ENCODE measurements around the gene CFAP70. TPM values are rescaled to one million over a fixed set of nuclear protein-coding genes. Genes with fewer than 3 reads are reported as not detected.
"Not testable (repeated sequence)": the region's sequence is repeated elsewhere in the genome, so short reads cannot be mapped to it uniquely, and the experiment has no call there.

CFAP70 gene
- total RNA-seq, 1 donor from 2014 or later: 3.6 TPM

GRCh38 chr10:73339436-73339835 lies 19.2 kb downstream of the CFAP70 start:
- DNase-seq (ENCODE audit: low spot score): no peak

GRCh38 chr10:73338801-73339368 lies 19.8 kb downstream of the CFAP70 start:
- no peak for DNase-seq (ENCODE audit: low spot score)

- no peak for DNase-seq (ENCODE audit: low spot score)
Measured at GRCh38 chr10:73333202-73333601, 25.5 kb downstream of the CFAP70 start.

- DNase-seq (ENCODE audit: low spot score): no peak
Measured at GRCh38 chr10:73332379-73332778, 26.3 kb downstream of the CFAP70 start.

- DNase-seq (ENCODE audit: low spot score): not testable (repeated sequence)
Measured at GRCh38 chr10:73328523-73328922, 30.1 kb downstream of the CFAP70 start.

GRCh38 chr10:73325290-73325689 lies 33.4 kb downstream of the CFAP70 start:
- DNase-seq (ENCODE audit: low spot score): not testable (repeated sequence)

GRCh38 chr10:73323582-73323981 lies 35.1 kb downstream of the CFAP70 start:
- not testable (repeated sequence) for DNase-seq (ENCODE audit: low spot score)

GRCh38 chr10:73310475-73310874 lies 48.2 kb downstream of the CFAP70 start:
- DNase-seq (ENCODE audit: low spot score): no peak

- DNase-seq (ENCODE audit: low spot score): no peak
Measured at GRCh38 chr10:73307203-73307800, 51.4 kb downstream of the CFAP70 start.

- DNase-seq (ENCODE audit: low spot score): no peak
Measured at GRCh38 chr10:73306171-73306708, 52.4 kb downstream of the CFAP70 start.

GRCh38 chr10:73296946-73297345 lies 61.7 kb downstream of the CFAP70 start:
- no peak for DNase-seq (ENCODE audit: low spot score)

- no peak for DNase-seq (ENCODE audit: low spot score)
Measured at GRCh38 chr10:73293461-73293860, 65.2 kb downstream of the CFAP70 start.

- no peak for DNase-seq (ENCODE audit: low spot score)
Measured at GRCh38 chr10:73289958-73290357, 68.7 kb downstream of the CFAP70 start.

GRCh38 chr10:73287441-73287840 lies 71.2 kb downstream of the CFAP70 start:
- no peak for DNase-seq (ENCODE audit: low spot score)

- DNase-seq (ENCODE audit: low spot score): no peak
Measured at GRCh38 chr10:73281097-73281496, 77.6 kb downstream of the CFAP70 start.

- no peak for DNase-seq (ENCODE audit: low spot score)
Measured at GRCh38 chr10:73264423-73264822, 94.2 kb downstream of the CFAP70 start.

- DNase-seq (ENCODE audit: low spot score): no peak
Measured at GRCh38 chr10:73263693-73264347, 94.8 kb downstream of the CFAP70 start.

GRCh38 chr10:73262880-73263555 lies 95.6 kb downstream of the CFAP70 start:
- DNase-seq (ENCODE audit: low spot score): no peak

- no peak for DNase-seq (ENCODE audit: low spot score)
Measured at GRCh38 chr10:73262105-73262730, 96.4 kb downstream of the CFAP70 start.

GRCh38 chr10:73261362-73261995 lies 97.2 kb downstream of the CFAP70 start:
- DNase-seq (ENCODE audit: low spot score): no peak

- DNase-seq (ENCODE audit: low spot score): not testable (repeated sequence)
Measured at GRCh38 chr10:73258612-73259011, 100.1 kb downstream of the CFAP70 start.

GRCh38 chr10:73253225-73253555 lies 105.5 kb downstream of the CFAP70 start:
- no peak for DNase-seq (ENCODE audit: low spot score)

Measured in mucosa of gallbladder (tissue), 1 donor.